Mucosa of gallbladder (tissue), 1 donor: ENCODE data around the gene SNN. TPM values are rescaled to one million over a fixed set of nuclear protein-coding genes. Genes with fewer than 3 reads are reported as not detected.

Source experiments
- DNase-seq: peaks from one replicate; pipeline ENCODE4 v3.0.0-alpha.2; 2020; ENCODE audit warnings: low spot score
- total RNA-seq: library from RNA; stranded (reverse); gene quantifications from one replicate; pipeline ENCODE4 v1.2.1, GENCODE V29; 2021
- donor health status: DM: no; HTN: no; CAD: no.

The SNN gene
- total RNA-seq, 1 donor from 2014 or later: 55.0 TPM

DNA sequence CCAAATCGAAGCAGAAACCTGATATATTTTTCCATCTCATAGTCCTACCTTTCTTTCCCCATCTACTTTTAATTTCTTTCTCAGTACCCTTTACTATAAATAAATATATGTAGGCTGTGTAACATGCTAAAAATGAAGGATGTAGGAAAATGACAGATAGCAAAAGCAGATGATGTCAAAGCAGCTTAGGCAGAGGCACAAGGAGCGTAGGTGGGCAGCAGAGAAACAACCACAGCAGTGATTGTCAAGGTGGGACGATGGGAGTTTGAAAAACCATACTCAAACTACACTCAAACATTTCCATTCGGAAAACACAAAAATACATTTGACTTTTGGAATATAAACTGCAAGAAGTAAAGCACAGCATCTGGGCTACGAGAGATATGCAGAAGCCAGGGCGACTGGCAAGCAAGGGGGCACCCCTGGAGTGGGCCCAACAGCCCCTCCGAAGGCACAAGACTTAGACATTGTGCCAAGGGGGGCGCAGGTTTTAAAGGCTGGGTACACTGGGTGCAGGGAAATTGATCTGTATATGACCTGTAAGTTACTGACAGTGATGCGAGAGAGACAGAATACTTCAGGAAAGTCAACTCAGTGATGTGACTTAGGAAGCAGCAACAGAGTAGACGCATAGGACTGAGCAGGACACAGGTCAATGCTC is 31.1 kb downstream of the SNN start:
- DNase-seq: no peak

DNA sequence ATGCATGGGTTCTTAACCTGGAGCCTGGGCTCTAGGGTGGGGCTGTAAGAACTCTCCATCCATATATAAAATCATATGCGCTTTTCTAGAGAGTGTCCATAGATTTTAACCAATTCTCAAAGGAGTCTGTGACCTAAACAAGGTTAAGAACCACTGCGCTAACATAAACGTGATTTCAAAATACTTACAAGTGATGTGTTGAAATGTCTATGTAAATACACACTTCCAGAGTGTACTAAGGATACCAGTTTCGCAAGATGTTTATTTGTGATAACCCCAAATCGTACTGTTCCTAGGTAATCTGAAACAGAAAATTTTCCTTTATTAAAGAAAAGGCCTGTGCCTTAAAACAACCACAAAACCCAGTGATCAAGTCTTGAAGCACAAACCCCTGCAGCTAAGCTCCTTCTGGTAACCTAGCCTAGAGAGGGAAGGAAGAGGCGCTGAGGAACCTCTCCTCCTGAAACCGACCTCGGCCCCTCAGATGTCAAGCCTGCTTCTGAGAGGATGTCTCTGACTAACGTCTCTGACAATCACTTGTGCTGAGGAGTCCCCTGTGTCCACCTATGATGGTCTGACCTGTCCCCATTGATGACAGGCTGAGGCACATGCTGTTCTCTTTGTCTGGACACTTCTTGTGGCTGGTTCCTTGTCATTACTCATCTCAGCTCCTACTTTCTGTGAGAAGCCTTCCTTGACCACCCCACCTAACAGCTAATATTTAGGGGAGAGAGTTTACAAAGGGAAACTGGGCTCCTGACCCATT is 32.2 kb downstream of the SNN start:
- no peak for DNase-seq

DNA sequence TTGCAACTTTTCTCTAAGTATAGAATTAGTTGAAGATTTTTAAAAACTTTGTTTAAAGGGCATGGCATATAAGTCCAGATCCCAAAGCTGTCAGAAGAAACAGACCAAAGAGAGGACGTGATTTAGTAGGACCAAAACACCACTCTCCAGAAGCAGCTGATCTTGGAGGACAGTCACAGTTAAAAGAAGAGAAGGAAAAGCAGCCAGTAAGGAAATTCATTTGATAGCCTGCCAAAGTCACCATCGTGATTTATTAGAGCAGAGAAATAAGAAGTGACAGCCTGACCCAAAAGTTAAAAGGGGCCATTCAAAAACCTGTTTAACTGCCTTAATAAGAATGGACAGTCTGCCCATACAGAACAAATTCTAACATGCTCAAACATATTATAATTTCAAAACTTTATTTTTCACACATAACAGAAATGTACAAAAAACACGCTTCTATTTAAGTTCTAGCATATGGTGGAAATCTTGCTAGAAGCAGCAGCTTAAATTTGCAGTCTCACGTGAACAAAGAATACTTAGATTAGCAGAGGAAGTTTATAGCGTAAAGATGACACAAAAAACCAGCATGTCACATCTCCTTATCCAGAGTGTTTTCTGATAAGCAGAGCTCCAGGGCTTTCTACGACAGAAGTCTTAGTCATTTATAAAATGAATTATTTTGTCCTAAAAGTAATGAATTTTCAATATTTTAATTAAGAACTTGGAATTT is 37.2 kb downstream of the SNN start:
- no peak for DNase-seq

DNA sequence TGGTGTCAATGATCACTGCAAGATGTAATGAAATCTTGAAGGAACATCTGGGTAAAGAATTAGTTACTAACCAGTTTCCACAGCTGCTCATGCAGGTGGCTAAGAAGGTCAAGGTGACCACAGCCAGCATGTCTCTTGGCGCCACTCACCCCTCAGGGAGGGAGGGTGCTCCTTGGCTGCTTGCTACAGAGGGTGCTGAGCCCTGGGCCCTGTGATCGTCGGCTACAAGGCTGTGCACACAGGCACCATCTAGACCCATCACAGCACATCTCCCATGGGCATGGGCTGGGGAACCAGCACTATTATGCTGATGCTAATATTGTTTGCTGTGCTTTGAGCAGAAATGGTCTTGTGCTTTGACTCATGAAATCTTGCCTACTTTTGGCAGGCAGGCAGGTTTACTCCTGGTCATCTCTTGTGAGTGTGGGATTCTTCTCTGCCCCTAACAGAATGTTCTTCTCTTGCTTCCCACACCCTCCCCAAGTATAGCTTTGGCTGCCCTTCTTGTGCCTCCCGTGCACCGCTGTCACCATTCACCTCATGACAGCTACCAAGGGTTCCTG is 38.0 kb downstream of the SNN start:
- no peak for DNase-seq

DNA sequence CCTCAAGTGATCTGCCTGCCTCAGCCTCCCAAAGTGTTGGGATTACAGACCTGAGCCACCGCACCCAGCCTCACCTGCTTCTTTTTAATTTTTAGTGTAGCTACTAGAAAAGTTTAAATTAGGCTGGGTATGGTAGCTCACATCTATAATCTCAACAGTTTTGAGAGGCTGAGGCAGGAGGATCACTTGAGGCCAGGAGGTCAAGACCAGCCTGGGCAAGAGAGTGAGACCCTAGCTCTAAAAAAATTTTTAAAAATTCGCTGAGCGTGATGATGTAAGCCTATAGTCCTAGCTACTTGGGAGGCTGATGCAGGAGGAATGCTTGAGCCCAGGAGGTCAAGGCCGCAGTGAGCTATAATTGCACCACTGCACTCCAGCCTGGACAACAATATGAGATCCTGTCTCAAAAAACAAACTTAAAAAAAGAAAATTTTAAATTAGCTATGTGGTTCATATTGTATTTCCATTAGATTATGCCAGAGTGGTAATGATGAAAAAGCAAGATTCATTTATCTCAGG is 39.5 kb downstream of the SNN start:
- no peak for DNase-seq

DNA sequence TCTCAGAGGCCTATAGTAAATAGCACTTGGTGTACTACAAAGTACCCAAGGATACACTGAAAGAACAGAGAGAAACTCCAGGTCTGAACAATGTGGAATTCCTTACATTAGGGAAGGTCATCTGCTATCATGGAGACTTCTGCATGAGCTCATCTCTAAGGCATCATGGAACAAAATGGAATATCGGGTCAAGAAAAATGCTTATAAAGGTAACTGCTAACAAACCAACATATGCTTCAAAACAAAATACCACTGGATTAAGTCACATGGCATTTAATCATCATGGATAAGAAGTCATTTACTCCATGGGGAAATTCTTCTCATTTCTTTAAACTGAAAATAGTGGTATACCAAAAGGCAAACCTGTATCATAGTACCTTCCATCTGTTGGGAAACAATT is 40.2 kb downstream of the SNN start:
- DNase-seq: no peak

DNA sequence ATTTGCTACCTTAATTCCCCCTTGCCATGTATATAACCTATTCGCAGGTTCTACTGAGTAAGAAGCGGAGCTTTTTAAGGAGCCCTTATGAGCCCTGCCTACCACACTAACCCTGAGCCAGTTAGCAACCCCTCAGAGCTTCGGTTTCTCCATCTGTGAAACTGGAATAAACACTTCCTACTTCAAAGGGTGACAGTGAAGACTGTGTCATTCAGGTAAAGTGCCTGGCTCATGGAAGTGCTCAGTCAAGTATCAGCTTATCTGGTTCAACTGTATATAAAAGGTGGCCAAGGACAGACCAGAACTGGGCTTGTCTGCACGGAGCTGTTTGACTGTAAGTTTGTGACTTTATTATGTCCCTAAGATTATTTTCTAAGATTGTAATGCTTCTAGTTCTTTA is 43.4 kb downstream of the SNN start:
- DNase-seq: no peak

DNA sequence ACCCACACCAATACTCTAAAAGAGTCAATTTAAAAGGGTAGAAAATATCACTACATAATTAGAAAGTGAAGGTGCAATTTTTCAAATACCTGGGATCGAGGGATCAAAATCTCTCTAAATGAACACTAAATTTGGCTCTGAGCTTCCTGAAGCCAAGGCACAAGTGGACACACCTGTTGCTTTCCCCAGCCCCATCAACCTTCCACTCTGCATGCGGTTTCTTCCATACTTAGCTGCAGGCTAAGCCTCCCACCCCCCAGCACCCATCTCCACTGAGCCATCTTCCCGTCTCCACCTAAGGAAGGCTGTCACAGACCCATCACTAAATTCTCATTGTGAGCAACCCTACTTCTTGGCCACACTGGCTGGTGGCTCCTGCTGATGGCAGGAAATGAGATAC is 43.9 kb downstream of the SNN start:
- no peak for DNase-seq

DNA sequence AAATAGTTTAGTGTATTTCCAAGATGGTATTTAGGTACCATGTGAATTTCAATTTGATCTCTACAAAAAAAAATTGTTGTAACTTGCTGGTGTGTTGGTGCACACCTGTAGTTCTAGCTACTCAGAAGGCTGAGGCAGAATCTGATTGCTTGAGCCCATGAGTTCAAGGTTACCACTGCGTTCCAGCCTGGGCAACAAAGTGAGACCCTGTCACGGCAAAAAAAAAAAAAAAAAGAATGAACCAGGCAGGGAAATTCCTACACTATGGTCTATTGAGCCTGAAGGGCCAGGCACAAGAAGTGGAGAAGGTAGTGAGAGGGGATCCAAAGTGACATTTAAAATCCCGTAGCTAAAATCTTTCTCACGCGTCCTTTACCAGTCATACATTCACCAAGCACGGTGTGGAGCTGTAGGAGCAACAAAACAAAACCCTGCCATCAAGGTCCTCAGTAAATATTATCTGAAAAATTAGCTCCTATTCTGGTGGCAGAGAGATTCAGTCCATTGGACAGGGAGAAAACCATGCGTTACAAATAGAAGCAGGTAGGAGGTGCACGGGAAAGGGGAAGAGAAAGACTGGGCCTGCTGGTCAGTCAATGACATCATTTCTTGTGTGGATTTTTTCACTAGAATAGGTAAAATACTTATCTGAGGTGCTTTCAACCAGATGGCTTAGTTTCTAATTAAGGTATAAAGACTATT is 47.1 kb downstream of the SNN start:
- no peak for DNase-seq

GRCh38 chr16:11716336-11716735 is 48.1 kb downstream of the SNN start:
- no peak for DNase-seq

DNA sequence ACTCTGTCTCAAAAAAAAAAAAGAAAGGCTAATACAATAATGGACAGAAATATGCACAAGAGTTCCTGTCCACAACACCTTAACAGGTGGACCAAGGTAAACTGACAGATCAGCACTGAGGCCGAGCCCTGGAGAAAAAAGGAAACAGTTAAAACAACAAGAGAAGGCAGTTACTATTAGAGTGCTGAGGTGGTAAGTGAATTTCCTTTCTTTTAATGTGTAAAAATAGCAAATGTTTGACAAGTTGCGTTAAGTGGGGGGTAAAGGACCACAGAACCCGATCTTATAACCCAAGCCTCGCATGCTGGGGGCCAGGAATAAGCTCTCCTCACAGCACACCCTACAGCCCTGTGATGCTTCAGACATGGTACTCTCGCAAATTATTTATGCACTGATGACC is 49.6 kb downstream of the SNN start:
- no peak for DNase-seq

- DNase-seq: no peak
Measured at GRCh38 chr16:11719171-11719570, 50.9 kb downstream of the SNN start.

GRCh38 chr16:11719762-11720161 is 51.5 kb downstream of the SNN start:
- DNase-seq: no peak

DNA sequence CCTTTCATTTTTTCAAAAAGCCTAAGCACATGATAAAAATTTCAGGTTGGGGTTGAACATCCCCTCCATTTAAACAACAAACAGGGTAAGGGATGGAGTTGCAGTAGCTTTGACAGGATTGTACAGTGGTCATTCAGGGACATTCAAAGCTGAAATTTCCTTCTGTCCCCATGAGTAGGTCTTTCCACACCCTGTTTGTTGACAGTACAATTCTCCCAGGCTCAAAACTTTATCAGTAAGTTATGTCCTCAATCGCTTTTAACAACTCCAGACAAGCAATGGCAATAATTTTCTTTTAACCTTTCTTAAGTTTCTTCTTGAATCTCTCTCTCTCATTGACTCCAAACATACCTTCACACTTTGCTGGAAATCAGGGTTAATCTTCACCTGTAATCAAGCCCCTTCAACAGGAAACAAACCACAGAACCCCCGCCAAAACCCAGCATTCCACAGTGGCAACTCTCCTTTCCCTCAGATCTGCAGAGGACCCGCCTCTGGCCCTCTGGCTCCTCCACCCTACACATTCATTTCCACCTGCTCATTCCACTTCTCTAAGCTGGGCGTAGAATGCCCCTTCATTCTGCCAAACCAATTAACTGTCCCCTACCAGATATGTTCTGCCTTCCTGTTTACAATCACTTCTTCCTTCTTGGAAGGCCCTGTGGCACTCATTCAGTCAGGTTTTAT is 53.7 kb downstream of the SNN start:
- DNase-seq: no peak

GRCh38 chr16:11722468-11722808 is 54.2 kb downstream of the SNN start:
- DNase-seq: no peak

GRCh38 chr16:11725457-11725856 is 57.2 kb downstream of the SNN start:
- no peak for DNase-seq

DNA sequence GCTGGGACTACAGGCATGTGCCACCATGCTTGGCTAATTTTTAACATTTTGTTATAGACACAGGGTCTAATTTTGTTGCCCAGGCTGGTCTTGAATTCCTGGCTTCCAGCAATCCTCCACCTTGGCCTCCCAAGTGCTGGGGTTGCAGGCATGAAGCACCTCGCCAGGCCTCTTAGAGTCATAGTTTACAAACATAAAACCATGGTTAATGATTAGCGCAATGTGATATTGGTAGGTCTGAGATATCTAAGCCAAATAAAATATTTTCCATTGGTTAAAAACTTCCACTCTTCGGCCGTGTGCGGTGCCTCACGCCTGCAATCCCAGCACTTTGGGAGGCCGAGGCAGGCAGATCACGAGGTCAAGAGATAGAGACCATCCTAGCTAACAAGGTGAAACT is 57.8 kb downstream of the SNN start:
- no peak for DNase-seq

- no peak for DNase-seq
Measured at GRCh38 chr16:11727796-11728543, 59.7 kb downstream of the SNN start.
